Activated naive CD8-positive, alpha-beta T cell treated with anti-CD3 and anti-CD28 coated beads, Interleukin-2, amount 10 ng/mL, durations not matched to agents 7 days and 5 days (primary cell): ENCODE results near the gene BAHCC1. TPM values are rescaled to one million over a fixed set of nuclear protein-coding genes. Genes with fewer than 3 reads are reported as not detected.

Source experiments
- ATAC-seq: fragments of 150-1000 bp; cut with Tn5 transposase; one replicate; pipeline ENCODE4 v1.10.0; 2021; ENCODE audit warnings: low read depth, moderate library complexity
- POLR2A ChIA-PET: fragments of 350-600 bp; sonication (Branson Sonifier 250); formaldehyde crosslinking; loops from one replicate; lab custom pipeline; 2021; ENCODE audit warnings: antibody characterized with exemption; lab: Charles Lee
- DNase-seq: peaks from one replicate; pipeline ENCODE4 v3.0.0; 2021
- H3K27ac Mint-ChIP-seq: one replicate; pipeline ENCODE4 v1.8.0; 2022; ENCODE audit warnings: mild to moderate bottlenecking, mixed read lengths
- H3K27me3 Mint-ChIP-seq: one replicate; pipeline ENCODE4 v1.8.0; 2022; ENCODE audit warnings: mild to moderate bottlenecking, moderate library complexity, mixed read lengths
- H3K36me3 Mint-ChIP-seq: one replicate; pipeline ENCODE4 v1.8.0; 2021; ENCODE audit warnings: mild to moderate bottlenecking, mixed read lengths
- H3K4me1 Mint-ChIP-seq: one replicate; pipeline ENCODE4 v1.8.0; 2021; ENCODE audit warnings: mixed read lengths
- H3K4me3 Mint-ChIP-seq: one replicate; pipeline ENCODE4 v1.8.0; 2022; ENCODE audit warnings: mild to moderate bottlenecking, moderate library complexity, mixed read lengths
- H3K9me3 Mint-ChIP-seq: one replicate; pipeline ENCODE4 v1.8.0; 2021; ENCODE audit warnings: mixed read lengths
- total RNA-seq, 2 experiments: library from RNA; stranded (reverse); gene quantifications; one replicate each; pipeline ENCODE4 v1.2.3, GENCODE V29; 2021

BAHCC1 gene
- total RNA-seq, 2 experiments from 2014 or later: 0.86 to 1.0 TPM

GRCh38 chr17:81410852-81411251 is 15.6 kb downstream of the BAHCC1 start:
- no peak for ATAC-seq

GRCh38 chr17:81411305-81411704 is 16.0 kb downstream of the BAHCC1 start:
- H3K36me3 Mint-ChIP-seq: no peaks in the 10 kb centered on the region
- no peak overlapping the region for H3K27ac Mint-ChIP-seq
- no peak overlapping the region for H3K4me3 Mint-ChIP-seq
- H3K4me1 Mint-ChIP-seq: peaks cover 6% of the 10 kb centered on the region
- POLR2A ChIA-PET: no interaction called here
- no peak for DNase-seq
- peaks cover 23% of the 10 kb centered on the region for H3K27me3 Mint-ChIP-seq
- H3K9me3 Mint-ChIP-seq: no peaks in the 10 kb centered on the region
- ATAC-seq: no peak

More at GRCh38 chr17:81410852-81411251, 15.6 kb downstream of the BAHCC1 start:
- H3K4me3 Mint-ChIP-seq: no peak overlapping the region
- no peak for DNase-seq
- POLR2A ChIA-PET: no interaction called here
- H3K27me3 Mint-ChIP-seq: peaks cover 28% of the 10 kb centered on the region
- peaks cover 6% of the 10 kb centered on the region for H3K4me1 Mint-ChIP-seq
- H3K36me3 Mint-ChIP-seq: no peaks in the 10 kb centered on the region
- H3K27ac Mint-ChIP-seq: no peak overlapping the region
- no peaks in the 10 kb centered on the region for H3K9me3 Mint-ChIP-seq

DNA sequence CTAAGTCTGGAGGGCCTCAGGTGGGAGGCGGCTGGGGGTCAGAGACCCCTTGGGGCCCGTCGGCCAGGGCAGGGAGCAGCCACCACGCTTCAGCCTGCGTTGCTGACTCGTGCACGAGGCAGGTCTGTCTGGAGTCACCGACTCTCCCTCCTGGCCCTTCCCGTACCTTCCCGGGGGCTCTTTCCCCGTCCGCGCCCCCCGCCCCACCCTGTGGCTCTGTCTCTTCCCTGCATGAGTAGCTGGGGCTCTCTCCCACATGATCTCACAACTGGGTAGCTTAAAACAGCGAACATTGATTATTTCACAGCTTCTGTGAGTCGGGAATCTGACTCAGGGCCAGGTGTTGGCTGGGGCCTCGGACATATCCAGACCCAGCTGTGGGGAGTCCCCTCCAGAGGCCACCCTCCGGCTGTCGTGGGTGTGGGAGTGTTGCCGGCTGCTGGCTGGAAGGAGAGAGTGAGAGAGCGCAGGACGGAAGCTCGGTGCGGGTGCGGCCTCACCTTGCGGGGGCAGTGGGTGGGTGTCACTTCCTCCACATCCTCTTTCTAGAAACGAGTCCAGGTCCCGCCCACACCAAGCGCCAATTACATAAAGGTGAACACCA is 17.3 kb downstream of the BAHCC1 start:
- H3K9me3 Mint-ChIP-seq: no peaks in the 10 kb centered on the region
- peaks cover 6% of the 10 kb centered on the region for H3K4me1 Mint-ChIP-seq
- peak; percentile 78 for DNase-seq
- peak overlapping the region; percentile 91 for H3K27ac Mint-ChIP-seq
- H3K36me3 Mint-ChIP-seq: no peaks in the 10 kb centered on the region
- POLR2A ChIA-PET: interaction anchor here (0.6 to 1.1 kb wide), 3 partner anchors 21 to 394 kb away, joined by 3 read pairs; no protein-coding TSS in a partner anchor
- H3K4me3 Mint-ChIP-seq: peak overlapping the region; percentile 79
- peaks cover 15% of the 10 kb centered on the region for H3K27me3 Mint-ChIP-seq
- peak; percentile 80 for ATAC-seq

- Mint-ChIP-seq H3K36me3 (no peaks in the 10 kb centered on the region), H3K27me3 (peaks cover 9% of the 10 kb centered on the region), H3K4me3 (no peak overlapping the region), H3K27ac (no peak overlapping the region), H3K9me3 (no peaks in the 10 kb centered on the region), H3K4me1 (peaks cover 6% of the 10 kb centered on the region)
- POLR2A ChIA-PET: no interaction called here
- no peak for DNase-seq
- no peak for ATAC-seq
Observed at GRCh38 chr17:81413497-81414135, 18.4 kb downstream of the BAHCC1 start.

DNA sequence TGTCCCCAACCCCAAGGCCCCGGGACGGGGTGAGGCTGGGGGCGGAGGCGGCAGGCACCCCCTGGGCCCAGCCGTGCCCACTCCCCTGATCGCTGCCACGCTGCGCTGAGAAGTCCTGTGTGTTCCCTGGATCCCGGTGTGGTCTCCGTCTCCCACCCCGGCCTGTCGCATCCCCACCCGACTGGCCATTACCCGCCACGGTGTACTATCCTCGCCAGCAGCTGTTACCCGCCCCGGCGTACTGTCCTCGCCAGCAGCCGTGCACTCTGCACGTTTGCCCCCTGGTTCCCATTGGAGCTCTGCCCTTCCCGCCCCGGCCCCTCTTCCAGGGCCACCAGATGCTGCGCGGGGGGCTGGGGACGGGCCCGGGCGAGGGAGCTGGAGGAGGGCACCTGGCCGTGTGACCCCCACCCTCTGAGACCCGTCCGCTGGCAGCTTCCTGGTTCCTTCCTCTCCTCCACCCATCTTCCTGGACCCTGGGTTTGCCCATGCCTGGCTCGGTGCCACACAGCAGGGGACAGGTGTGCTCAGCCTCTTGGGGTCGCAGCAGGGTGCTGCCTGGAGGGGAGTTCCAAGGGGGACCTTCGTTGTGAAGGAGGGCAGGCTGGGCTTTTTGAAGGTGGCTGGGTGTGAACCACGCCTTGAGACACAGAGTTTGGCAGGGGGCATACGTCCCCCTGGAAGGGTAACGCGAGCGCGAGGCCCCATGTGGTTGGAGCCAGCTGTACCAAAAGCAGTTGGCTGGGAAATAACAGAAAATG is 19.7 kb downstream of the BAHCC1 start:
- POLR2A ChIA-PET: no interaction called here
- H3K36me3 Mint-ChIP-seq: no peaks in the 10 kb centered on the region
- no peaks in the 10 kb centered on the region for H3K9me3 Mint-ChIP-seq
- no peak overlapping the region for H3K4me3 Mint-ChIP-seq
- no peak overlapping the region for H3K27ac Mint-ChIP-seq
- H3K4me1 Mint-ChIP-seq: peaks cover 6% of the 10 kb centered on the region
- DNase-seq (no peak), ATAC-seq (no peak)
- H3K27me3 Mint-ChIP-seq: peaks cover 5% of the 10 kb centered on the region

DNA sequence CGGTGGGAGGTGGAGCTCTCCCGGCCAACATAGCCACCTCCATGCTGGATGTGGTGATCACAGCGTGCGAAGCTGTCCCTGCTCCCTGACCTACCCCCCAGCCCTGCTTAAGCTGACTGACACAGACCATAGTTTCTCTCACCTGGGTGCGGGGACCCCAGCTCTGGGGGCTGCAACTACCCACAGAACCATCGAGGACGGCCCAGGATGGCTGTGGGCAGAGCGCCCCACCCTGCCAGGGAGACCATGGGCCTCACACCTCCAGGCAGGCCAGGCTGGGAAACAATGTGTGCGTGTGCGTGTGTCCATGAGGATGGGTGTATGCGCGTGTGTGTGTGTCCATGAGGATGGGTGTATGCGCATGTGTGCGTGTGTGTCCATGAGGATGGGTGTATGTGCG is 20.4 kb downstream of the BAHCC1 start:
- ATAC-seq: no peak
- Mint-ChIP-seq H3K9me3 (no peaks in the 10 kb centered on the region), H3K36me3 (no peaks in the 10 kb centered on the region), H3K4me3 (no peak overlapping the region), H3K27me3 (peaks cover 5% of the 10 kb centered on the region), H3K27ac (no peak overlapping the region), H3K4me1 (peaks cover 6% of the 10 kb centered on the region)
- POLR2A ChIA-PET: no interaction called here
- DNase-seq: no peak

GRCh38 chr17:81416612-81417011 is 21.4 kb downstream of the BAHCC1 start:
- Mint-ChIP-seq H3K27ac (no peak overlapping the region), H3K36me3 (no peaks in the 10 kb centered on the region), H3K4me3 (no peak overlapping the region), H3K4me1 (peaks cover 5% of the 10 kb centered on the region), H3K27me3 (peaks cover 5% of the 10 kb centered on the region), H3K9me3 (no peaks in the 10 kb centered on the region)
- DNase-seq: no peak
- no peak for ATAC-seq
- POLR2A ChIA-PET: no interaction called here

DNA sequence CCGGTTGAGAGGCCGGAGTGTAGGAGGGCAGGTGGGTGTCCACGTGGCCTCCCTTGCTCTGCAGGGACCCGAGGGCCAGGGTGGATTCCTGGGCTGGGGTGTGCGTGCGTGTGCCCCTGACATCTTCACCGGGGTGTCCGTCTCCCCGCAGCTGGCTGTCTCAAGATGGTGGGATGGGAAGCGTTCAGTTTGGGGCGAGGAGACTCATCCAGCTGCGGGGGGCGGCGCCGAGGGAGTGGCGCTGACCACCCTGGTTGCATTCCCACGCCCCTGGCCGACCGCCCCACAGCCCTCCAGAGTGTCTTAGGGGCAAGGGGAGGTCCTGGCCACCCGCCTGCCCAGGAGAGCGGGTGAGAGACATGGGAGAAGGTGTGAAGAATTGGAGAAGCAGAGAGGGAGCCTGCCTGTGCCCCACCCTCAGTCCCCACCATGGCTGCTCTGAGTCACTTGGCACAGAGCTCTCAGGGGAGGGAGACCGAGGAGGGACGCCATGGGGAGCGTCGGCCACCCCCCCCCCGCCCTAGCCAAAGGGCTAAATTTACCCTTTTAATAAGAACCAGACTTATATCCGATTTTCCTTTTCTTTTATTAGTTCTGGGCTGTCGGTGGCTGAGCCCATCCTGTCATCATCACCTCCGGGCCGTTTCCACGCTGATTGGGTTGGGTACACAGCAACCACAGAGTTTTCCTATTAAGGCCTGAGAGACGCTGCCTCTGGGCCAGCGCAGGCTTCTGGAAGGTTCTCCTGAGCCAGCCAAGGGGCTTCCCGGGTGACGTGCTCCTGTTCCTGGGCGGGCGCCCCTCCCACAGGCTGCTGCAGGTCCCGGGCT is 22.0 kb downstream of the BAHCC1 start:
- ATAC-seq (no peak), DNase-seq (no peak)
- Mint-ChIP-seq H3K4me1 (peaks cover 4% of the 10 kb centered on the region), H3K36me3 (no peaks in the 10 kb centered on the region), H3K27ac (no peak overlapping the region), H3K4me3 (no peak overlapping the region), H3K9me3 (no peaks in the 10 kb centered on the region), H3K27me3 (peaks cover 5% of the 10 kb centered on the region)
- POLR2A ChIA-PET: no interaction called here

- ATAC-seq: no peak
- POLR2A ChIA-PET: no interaction called here
- Mint-ChIP-seq H3K4me3 (no peak overlapping the region), H3K4me1 (no peaks in the 10 kb centered on the region), H3K27ac (no peak overlapping the region), H3K36me3 (no peaks in the 10 kb centered on the region), H3K27me3 (peaks cover 2% of the 10 kb centered on the region), H3K9me3 (no peaks in the 10 kb centered on the region)
- no peak for DNase-seq
Observed at GRCh38 chr17:81417879-81418709, 22.8 kb downstream of the BAHCC1 start.

DNA sequence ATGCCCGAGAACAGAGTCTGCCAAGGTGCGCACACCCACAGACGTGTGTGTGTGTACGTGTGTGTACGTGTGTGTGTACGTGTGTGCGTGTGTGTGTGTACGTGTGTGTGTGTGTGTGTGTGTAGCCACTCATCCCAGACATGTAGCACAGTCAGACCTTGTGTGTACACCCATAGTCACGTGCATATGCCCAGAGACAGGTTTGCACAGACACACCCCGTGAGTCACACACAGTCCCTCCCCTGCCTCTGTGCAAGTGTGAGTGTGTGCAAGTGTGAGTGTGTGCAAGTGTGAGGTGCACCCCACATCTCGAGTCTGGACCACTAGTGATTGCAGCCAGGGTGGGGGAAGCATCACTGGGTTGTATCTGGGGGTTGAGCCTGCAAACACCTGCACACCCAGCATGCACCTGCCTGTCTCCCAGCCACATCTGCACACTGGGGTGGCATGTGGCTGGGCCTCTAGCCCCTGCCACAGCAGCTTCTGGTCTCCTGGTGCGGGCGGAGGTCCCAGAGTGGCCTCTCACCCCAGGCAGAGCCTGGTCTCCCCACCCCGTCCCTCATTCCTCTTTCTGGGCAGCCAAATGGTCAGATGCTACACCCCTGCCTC is 23.6 kb downstream of the BAHCC1 start:
- Mint-ChIP-seq H3K27me3 (peaks cover 2% of the 10 kb centered on the region), H3K9me3 (no peaks in the 10 kb centered on the region), H3K4me3 (no peak overlapping the region), H3K4me1 (no peaks in the 10 kb centered on the region), H3K36me3 (no peaks in the 10 kb centered on the region), H3K27ac (no peak overlapping the region)
- DNase-seq (no peak), ATAC-seq (no peak)
- POLR2A ChIA-PET: interaction anchor here (0.6 kb wide), 1 partner anchor 122 kb away, joined by 4 read pairs; no protein-coding TSS in a partner anchor

DNA sequence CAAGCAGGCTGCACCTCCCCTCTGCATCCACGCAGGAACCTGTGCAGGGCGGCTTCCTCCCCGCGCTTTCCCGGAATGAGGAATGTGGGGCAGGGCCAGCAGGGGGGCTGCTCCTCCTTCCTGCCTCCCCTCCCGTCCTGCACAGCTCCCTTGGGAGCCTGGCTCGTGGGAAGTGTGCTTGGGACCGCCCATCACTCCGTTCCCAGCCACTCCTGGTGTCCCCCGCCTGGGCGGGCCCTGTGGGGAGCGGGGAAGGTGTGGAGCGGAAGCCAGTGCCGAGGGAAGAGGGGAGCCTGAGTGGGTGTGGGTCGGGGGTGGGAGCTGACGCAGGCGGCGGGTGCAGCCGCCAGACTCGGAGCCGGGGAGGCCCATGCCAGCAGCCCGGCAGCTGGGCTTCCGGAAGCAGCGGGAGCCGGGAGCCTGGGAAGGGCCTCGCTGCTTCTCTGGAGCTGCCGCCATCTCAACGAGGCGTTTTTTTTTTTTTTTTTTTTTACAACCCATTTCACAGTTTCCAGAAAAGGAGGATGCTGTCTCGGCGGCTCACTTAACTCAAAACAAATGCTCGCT is 24.1 kb downstream of the BAHCC1 start:
- Mint-ChIP-seq H3K27ac (no peak overlapping the region), H3K9me3 (no peaks in the 10 kb centered on the region), H3K27me3 (peaks cover 2% of the 10 kb centered on the region), H3K36me3 (no peaks in the 10 kb centered on the region), H3K4me3 (no peak overlapping the region), H3K4me1 (no peaks in the 10 kb centered on the region)
- DNase-seq (no peak), ATAC-seq (no peak)
- POLR2A ChIA-PET: interaction anchor here (0.6 kb wide), 1 partner anchor 123 kb away, joined by 4 read pairs; no protein-coding TSS in a partner anchor
